Panc1 (cell line): ENCODE measurements around the gene RETNLB. TPM values are rescaled to one million over a fixed set of nuclear protein-coding genes. Genes with fewer than 3 reads are reported as not detected.

Experiments
- ATAC-seq: fragments of 200-7000 bp; cut with Tn5 transposase; 2 replicates; pipeline ENCODE4 v1.9.1; 2020; ENCODE audit warnings: mild to moderate bottlenecking, moderate library complexity
- BruUV-seq: library from RNA; stranded (reverse); fragments of 400-500 nt; replicated peaks from 2 replicates; lab custom pipeline; 2021; lab: Mats Ljungman, UMichigan
- CTCF ChIA-PET: fragments of 300-600 bp; sonication (Branson Sonifier 250); formaldehyde crosslinking; loops from one replicate; lab custom pipeline; 2022; ENCODE audit warnings: antibody characterized with exemption; lab: Charles Lee
- POLR2A ChIA-PET: fragments of 300-600 bp; sonication (Branson Sonifier 250); formaldehyde crosslinking; loops from one replicate; lab custom pipeline; 2022; ENCODE audit warnings: antibody characterized with exemption; lab: Charles Lee
- DNase-seq: peaks from one replicate; pipeline ENCODE4 v3.0.0-alpha.2; 2010; ENCODE audit warnings: low read depth, low spot score
- H3K27ac ChIP-seq: 2 replicates; pipeline ENCODE4 v1.5.1; 2011; ENCODE audit warnings: mild to moderate bottlenecking, low read length, inconsistent platforms
- H3K27me3 ChIP-seq: fragments of 200-500 bp; sonication (Bioruptor generic); 2 replicates; pipeline ENCODE4 v1.6.0; 2014; ENCODE audit warnings: low read length, inconsistent platforms; ENCODE audit not compliant: control insufficient read depth, insufficient read depth
- H3K36me3 ChIP-seq: fragments of 200-500 bp; sonication (Bioruptor generic); 2 replicates; pipeline ENCODE4 v1.5.1; 2014; ENCODE audit warnings: inconsistent platforms, mild to moderate bottlenecking, low read length, moderate library complexity; ENCODE audit not compliant: control insufficient read depth, insufficient read depth
- H3K4me1 ChIP-seq: 2 replicates; pipeline ENCODE4 v1.5.1; 2011; ENCODE audit warnings: inconsistent platforms, mild to moderate bottlenecking, low read length, moderate library complexity; ENCODE audit not compliant: control insufficient read depth, insufficient read depth
- H3K4me3 ChIP-seq, 2 experiments: 2 replicates each; pipeline ENCODE4 v1.5.1; 2011 to 2012; ENCODE audit warnings: low read depth in 2 of 2, low read length in 2 of 2, mild to moderate bottlenecking in 2 of 2, inconsistent platforms in 1 of 2, moderate library complexity in 1 of 2
- H3K9me3 ChIP-seq: fragments of 200-500 bp; sonication (Bioruptor generic); 2 replicates; pipeline ENCODE4 v1.5.1; 2014; ENCODE audit warnings: low read depth, mild to moderate bottlenecking, inconsistent platforms, low read length, moderate library complexity; ENCODE audit not compliant: control insufficient read depth, insufficient read depth
- POLR2AphosphoS5 ChIP-seq: IDR thresholded peaks from 2 replicates; pipeline ENCODE4 v1.6.1; 2012; ENCODE audit warnings: mild to moderate bottlenecking, low read depth, low read length, moderate library complexity
- SIN3A ChIP-seq: IDR thresholded peaks from 2 replicates; pipeline ENCODE4 v1.6.1; 2012; ENCODE audit warnings: low read depth, mild to moderate bottlenecking, low read length, moderate library complexity, borderline replicate concordance; ENCODE audit not compliant: insufficient read depth
- TCF7L2 ChIP-seq: IDR thresholded peaks from 2 replicates; pipeline ENCODE4 v1.6.1; 2011; ENCODE audit warnings: mild to moderate bottlenecking, low read depth, low read length, inconsistent platforms
- in situ Hi-C: cut with HindIII; loops from 2 replicates; pipeline ENCODE4 v1.10.0; 2016; ENCODE audit warnings: low sequenced_read_pairs, low pct_unique_long_range_greater_than_20kb
- intact Hi-C: fragments of 100-400 bp; cut with micrococcal nuclease; formaldehyde crosslinking; loops from one replicate; pipeline ENCODE4 v1.10.0; 2022; ENCODE audit not compliant: unreplicated experiment
- total RNA-seq: library from RNA; stranded (reverse); gene quantifications from one replicate; pipeline ENCODE4 v1.2.1, GENCODE V29; 2021; ENCODE audit not compliant: unreplicated experiment
- TF ChIP-seq, protein P1 (sequence below), 2 experiments: IDR thresholded peaks; 2 replicates each; pipeline ENCODE4 v1.6.1; 2011 to 2012; ENCODE audit warnings: low read depth in 2 of 2, control low read depth in 1 of 2, low read length in 1 of 2, mild to moderate bottlenecking in 1 of 2, moderate library complexity in 1 of 2; ENCODE audit not compliant: insufficient read depth in 1 of 2
- TF ChIP-seq, protein P2 (sequence below): fragments of 450-650 bp; IDR thresholded peaks from 2 replicates; pipeline ENCODE4 v1.5.1; 2017; ENCODE audit warnings: mild to moderate bottlenecking

RETNLB gene
- total RNA-seq, 1 experiment from 2014 or later, result not detected

DNA sequence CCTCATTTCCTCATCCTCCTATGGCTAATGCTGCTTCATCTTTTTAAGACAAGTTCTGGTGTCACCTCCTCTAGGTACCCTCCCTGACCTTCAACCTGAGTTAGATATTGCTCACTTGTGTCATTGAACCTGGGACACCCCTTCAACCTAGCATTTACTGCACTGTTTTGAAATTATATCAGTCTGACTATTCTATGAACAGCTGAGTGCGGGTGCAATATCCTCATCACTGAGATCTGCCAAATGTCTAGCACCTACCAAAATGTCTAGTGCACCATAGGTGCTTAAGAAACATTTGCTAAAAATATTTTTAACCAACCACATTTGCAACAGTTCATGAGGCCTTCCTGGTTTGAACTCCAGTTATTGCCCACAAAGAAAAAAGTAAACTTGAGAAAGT is 34.5 kb downstream of the RETNLB start:
- Histone ChIP-seq H3K27me3 (peaks cover 7% of the 10 kb centered on the region; the same call in 1 of the 2 replicates), H3K4me3 (no peak overlapping the region), H3K9me3 (no peaks in the 10 kb centered on the region), H3K27ac (no peak overlapping the region), H3K36me3 (no peaks in the 10 kb centered on the region), H3K4me1 (no peaks in the 10 kb centered on the region)
- POLR2A ChIA-PET, result no interaction called here
- DNase-seq (no peak), ATAC-seq (no peak)
- CTCF ChIA-PET, result no interaction called here
- intact Hi-C loops, result no loop called here
- TF ChIP-seq, protein P1, sequence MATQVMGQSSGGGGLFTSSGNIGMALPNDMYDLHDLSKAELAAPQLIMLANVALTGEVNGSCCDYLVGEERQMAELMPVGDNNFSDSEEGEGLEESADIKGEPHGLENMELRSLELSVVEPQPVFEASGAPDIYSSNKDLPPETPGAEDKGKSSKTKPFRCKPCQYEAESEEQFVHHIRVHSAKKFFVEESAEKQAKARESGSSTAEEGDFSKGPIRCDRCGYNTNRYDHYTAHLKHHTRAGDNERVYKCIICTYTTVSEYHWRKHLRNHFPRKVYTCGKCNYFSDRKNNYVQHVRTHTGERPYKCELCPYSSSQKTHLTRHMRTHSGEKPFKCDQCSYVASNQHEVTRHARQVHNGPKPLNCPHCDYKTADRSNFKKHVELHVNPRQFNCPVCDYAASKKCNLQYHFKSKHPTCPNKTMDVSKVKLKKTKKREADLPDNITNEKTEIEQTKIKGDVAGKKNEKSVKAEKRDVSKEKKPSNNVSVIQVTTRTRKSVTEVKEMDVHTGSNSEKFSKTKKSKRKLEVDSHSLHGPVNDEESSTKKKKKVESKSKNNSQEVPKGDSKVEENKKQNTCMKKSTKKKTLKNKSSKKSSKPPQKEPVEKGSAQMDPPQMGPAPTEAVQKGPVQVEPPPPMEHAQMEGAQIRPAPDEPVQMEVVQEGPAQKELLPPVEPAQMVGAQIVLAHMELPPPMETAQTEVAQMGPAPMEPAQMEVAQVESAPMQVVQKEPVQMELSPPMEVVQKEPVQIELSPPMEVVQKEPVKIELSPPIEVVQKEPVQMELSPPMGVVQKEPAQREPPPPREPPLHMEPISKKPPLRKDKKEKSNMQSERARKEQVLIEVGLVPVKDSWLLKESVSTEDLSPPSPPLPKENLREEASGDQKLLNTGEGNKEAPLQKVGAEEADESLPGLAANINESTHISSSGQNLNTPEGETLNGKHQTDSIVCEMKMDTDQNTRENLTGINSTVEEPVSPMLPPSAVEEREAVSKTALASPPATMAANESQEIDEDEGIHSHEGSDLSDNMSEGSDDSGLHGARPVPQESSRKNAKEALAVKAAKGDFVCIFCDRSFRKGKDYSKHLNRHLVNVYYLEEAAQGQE (IDR thresholded peaks at IDR 0.05; ENCODE audit: insufficient read depth in 1 of 2, low read depth in 2 of 2, low read length in 1 of 2), result no peak
- TF ChIP-seq, protein P2, sequence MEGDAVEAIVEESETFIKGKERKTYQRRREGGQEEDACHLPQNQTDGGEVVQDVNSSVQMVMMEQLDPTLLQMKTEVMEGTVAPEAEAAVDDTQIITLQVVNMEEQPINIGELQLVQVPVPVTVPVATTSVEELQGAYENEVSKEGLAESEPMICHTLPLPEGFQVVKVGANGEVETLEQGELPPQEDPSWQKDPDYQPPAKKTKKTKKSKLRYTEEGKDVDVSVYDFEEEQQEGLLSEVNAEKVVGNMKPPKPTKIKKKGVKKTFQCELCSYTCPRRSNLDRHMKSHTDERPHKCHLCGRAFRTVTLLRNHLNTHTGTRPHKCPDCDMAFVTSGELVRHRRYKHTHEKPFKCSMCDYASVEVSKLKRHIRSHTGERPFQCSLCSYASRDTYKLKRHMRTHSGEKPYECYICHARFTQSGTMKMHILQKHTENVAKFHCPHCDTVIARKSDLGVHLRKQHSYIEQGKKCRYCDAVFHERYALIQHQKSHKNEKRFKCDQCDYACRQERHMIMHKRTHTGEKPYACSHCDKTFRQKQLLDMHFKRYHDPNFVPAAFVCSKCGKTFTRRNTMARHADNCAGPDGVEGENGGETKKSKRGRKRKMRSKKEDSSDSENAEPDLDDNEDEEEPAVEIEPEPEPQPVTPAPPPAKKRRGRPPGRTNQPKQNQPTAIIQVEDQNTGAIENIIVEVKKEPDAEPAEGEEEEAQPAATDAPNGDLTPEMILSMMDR, result no peak
- TF ChIP-seq POLR2AphosphoS5 (no peak), SIN3A (no peak), TCF7L2 (no peak)
- in situ Hi-C loops, result no loop called here
- BruUV-seq, result no TSS peak

DNA sequence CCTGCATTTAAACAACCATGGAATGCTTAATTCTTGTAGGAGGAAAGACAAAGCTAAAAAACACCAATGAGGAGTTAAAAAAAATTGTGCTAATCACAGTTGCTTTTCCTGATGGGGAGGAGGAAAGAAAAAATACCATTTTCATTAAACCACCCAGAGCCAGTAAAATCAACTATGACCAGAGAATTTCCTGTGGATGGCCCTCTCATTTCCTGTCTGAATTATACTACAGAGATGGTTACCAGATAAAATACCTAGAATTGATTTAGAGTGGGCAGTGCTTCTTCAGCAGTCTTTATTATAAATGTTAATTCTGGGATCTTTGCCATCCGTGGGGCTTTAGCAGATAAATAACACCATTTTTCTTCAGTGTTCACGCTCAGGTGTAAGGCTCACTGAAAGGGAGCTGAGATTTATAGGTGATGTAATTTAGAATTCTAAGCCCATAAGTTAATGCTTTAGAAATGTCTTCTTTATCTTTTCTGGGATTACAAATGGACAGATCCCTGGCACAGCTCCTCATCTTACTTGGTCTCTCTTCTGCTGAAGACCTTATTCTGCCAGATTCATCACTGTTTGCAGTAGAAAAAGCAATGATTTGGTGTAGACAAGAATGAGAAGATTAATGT is 37.9 kb downstream of the RETNLB start:
- Histone ChIP-seq H3K4me3 (no peak overlapping the region), H3K4me1 (no peaks in the 10 kb centered on the region), H3K9me3 (no peaks in the 10 kb centered on the region), H3K27me3 (peaks cover 9% of the 10 kb centered on the region), H3K27ac (no peak overlapping the region), H3K36me3 (no peaks in the 10 kb centered on the region)
- ATAC-seq, result no peak
- BruUV-seq, result no TSS peak
- in situ Hi-C loops (no loop called here), intact Hi-C loops (no loop called here)
- ChIA-PET CTCF (no interaction called here), POLR2A (no interaction called here)
- DNase-seq, result no peak
- TF ChIP-seq POLR2AphosphoS5 (no peak), SIN3A (no peak), TCF7L2 (no peak)
- TF ChIP-seq, protein P2, result no peak
- TF ChIP-seq, protein P1 (IDR thresholded peaks at IDR 0.05; ENCODE audit: insufficient read depth in 1 of 2, low read depth in 2 of 2, low read length in 1 of 2), result no peak
